HG02610 (cell line): ENCODE data around the gene PURA.

ENCODE experiments used
- ATAC-seq: cut with Tn5 transposase; IDR thresholded peaks from one replicate; pipeline ENCODE4 v1.9.1; 2021; ENCODE audit warnings: mild to moderate bottlenecking, moderate library complexity; ENCODE audit not compliant: unreplicated experiment

Gene PURA

GRCh38 chr5:140157032-140157781, 43.3 kb downstream of the PURA start:
- ATAC-seq: peak; percentile 90

DNA sequence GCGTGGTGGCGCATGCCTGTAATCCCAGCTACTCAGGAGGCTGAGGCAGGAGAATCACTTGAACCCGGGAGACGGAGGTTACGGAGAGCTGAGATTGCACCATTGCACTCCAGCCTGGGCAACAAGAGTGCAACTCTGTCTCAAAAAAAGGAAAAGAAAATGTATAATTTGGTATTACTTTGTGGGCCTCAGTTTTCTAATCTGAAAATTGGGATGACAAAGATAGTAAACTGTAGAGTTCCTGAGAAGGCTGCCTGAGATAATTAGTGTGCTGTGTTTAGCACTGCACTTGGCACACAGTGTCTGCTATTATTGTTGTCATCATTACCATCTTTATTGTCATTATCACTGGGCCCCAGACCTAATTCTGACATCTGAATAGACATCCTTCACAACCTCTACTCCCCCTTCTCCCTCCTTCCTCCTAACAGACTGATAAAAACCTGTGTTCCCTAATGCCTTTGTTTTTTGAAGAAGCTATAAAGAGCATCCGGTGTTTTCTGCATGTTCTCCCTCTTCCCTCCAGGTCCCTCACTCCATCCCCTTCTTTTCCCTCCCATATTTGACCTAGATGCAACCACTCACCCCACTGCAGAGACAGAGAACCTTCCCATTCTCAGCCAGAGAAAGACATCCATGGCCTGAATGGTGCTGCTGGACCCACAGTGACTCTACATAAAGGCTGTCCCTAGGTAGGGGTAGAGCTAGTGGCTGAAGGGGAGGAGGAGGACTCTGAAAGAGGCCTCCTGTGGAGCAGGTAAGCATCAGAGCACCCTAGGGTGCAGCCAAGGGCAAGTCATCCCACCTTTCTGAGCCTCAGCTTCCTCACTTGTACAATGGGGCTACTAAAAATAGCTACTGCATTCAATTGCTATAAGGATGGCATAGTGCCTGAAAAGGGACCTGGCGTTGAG, 45.4 kb downstream of the PURA start:
- no peak for ATAC-seq

GRCh38 chr5:140162275-140162674, 48.4 kb downstream of the PURA start:
- no peak for ATAC-seq

- ATAC-seq: no peak
Measured at GRCh38 chr5:140162781-140163180, 48.9 kb downstream of the PURA start.

DNA sequence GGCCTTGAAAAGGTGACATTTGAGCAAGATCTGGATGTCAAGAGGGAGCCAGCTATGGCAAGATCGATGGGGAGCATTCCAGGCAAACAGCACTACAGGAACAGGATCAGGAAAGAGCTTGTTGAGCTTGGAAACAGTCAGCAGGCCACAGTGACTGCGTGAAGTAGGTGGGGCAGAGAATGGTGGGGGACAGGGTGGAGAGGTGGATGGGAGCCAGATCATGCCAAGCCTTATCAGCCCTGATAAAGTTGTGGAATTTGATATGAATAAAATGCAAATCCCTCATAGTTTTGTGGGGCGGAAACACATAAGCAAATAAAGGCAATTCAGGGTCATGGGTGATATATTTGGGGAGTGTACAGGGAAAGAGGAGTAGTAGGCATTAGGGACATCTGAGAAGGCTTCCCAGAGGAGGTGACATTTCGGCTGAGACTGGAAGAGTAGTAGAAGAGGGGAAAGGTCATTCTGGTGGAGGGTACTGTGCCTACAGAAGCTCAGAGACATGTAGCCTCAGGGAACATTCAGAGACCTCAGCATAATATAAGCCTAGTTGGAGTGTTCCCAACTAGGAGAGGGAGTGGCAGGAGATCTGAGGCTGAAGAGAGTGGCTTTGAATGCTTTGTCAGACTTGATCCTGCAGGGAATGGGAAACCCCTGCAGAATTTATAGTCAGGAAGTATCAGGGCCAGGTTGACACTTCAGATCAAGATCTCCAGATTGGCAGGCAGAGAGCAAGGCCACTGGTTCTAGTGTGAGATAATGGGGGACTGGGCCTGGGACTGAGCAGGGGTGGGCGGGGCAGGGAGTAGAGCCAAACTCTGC, 51.4 kb downstream of the PURA start:
- ATAC-seq: no peak

DNA sequence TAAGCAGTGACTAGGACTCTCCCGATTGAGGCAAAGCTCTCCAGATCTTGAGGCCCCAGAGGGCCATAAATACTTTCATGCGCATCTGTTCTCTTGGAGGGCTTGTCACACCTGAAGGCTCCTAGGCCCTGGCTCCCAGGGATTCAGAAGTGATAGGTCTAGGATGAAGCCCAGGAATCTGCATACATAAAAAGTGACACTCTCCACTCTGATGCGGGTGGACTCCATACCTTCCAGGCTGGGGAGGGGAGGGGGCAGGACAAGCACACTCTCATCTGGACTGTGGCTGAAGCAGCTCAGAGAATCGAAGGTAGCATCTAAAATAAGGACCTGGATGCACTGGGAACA, 52.0 kb downstream of the PURA start:
- ATAC-seq: no peak

DNA sequence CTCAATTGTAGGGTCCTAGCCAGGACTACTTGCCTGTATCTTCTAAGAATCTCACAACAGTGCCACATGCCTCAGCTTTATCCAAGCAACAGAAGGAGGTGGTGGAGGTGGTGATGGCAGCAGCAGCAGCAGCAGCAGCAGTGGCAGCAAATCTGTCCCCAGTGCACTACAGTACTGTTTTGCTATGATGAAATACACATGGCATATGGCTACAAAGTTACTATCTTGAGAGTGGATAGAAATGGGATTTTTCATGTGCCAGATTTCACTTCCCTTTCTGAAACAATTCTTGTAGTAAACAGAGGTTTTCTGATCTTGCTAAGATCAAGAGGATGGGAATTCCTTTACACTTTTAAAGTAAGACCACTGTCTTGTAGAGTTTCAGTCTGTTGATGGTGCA, 53.0 kb downstream of the PURA start:
- ATAC-seq: peak; percentile 45

- ATAC-seq: no peak
Measured at GRCh38 chr5:140168371-140168770, 54.5 kb downstream of the PURA start.

DNA sequence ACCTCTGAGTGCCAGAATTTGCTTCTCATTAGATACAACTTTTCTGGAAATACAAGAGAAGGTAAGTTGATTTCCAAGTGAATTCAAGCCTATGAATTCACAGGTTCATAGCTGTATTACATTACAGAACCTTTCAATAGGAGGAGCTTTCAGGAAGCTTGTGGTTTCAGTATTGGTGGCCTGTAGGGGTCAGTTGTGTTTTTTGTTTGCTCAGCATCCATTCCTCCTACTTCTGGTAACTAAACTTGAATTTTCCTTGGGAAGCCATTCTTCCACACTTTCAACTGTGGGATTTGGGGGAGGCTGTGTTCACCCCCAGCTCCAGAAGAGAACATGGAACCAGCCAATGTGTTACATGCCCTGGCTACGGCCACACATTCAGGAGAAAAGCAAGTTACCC, 55.5 kb downstream of the PURA start:
- no peak for ATAC-seq

- ATAC-seq: no peak
Measured at GRCh38 chr5:140172483-140172882, 58.6 kb downstream of the PURA start.

DNA sequence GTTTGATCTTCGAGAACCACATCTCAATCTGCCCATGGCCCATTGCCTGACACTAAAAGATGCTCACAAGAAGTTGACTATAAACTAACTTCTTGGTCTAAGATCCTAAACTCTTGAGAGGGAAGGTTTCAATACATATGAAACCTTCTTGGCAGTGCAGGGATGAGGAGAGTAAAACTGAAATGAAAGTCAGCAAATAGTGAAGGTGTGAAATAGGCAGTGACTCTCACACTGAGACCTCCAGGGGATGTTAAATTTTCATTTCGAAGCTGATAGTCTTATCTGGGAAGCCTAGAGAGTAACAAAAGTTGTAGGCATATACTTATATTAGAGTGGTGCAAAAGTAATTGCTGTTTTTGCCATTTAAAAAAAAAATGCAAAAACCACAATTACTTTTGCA, 60.1 kb downstream of the PURA start:
- ATAC-seq: no peak

DNA sequence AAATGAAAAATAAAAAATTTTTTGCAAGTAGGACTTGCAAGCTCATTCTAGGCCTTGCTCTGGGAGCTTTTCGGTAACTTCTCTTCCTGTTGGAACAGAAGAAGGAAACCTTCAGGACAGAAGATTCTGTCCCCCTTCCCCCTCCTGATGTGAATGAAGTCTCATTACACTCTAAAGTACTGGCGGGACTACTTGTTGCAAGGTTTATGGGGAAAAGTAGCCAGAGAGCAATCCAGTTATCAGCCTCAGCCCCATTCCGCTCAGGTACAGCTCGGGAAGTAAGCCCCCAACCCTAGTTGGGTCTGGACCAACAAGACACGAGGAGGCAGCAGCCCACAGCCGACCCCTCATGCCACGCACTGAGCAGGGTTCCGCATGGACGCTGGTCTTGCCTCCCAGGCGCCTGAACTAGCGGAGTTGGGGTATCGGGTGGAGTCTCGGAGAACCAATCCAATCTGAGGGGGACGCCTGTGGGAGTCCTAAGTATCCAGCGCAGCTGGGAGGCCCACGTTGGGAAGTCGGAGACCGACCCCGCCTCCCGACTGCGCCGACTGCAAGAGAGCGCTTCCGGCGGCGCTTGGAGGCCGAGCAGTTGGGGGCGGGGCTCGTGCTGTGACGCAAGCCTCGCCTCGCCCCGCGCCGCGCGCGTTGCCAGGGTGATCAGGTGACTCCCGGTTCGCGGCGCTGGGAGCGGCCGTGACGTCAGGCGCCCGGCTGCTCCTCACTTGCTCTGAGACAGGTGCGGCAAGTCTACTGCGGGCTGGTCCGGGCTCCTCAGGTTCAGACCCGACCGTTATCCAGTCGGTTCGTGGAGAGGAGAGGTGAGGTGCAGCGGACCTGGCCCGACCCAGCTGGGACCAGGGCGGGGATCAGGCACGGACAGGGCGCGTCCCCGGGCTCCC, 60.8 kb downstream of the PURA start, which contains the start of gene CYSTM1:
Gene CYSTM1, plus strand, starts transcription at position 724 of the 902 bp plus-strand sequence. CDS start 19,278 bp downstream, outside the sequence.
- ATAC-seq: peak; percentile 90
